ENCODE measurements around the gene NACC1.

NACC1 gene

GRCh38 chr19:13089139-13089856 is 28.8 kb upstream of the NACC1 start:
- no peak overlapping the region for H3K27ac ChIP-seq (replicated peaks)
- peak in 1 of 2 experiments; percentile 32 for DNase-seq (ENCODE audit: low read depth in 1 of 2, low spot score in 1 of 2)
- TF ChIP-seq REST (IDR thresholded peaks at IDR 0.05; ENCODE audit: insufficient replicate concordance, low read depth) (no peak), CTCF (IDR thresholded peaks at IDR 0.05; ENCODE audit: insufficient read depth, low read length) (peak; percentile 46), SPI1 (IDR thresholded peaks at IDR 0.05; ENCODE audit: borderline replicate concordance, low read depth) (no peak; the same call in 1 of the 2 replicates)

GRCh38 chr19:13089857-13090507 is 28.1 kb upstream of the NACC1 start:
- no peak for TF ChIP-seq REST (IDR thresholded peaks at IDR 0.05; ENCODE audit: insufficient replicate concordance, low read depth)
- TF ChIP-seq SPI1 (IDR thresholded peaks at IDR 0.05; ENCODE audit: borderline replicate concordance, low read depth): no peak
- no peak for TF ChIP-seq CTCF (IDR thresholded peaks at IDR 0.05; ENCODE audit: insufficient read depth, low read length)
- no peak for TF ChIP-seq GABPA (IDR thresholded peaks at IDR 0.05; ENCODE audit: low read depth)
- TF ChIP-seq POLR2AphosphoS5 (IDR thresholded peaks at IDR 0.05; ENCODE audit: low read depth): no peak
- no peak for DNase-seq (ENCODE audit: low read depth in 1 of 2, low spot score in 1 of 2)
- no peak overlapping the region for H3K27ac ChIP-seq (replicated peaks)
- H3K4me3 ChIP-seq (replicated peaks; ENCODE audit: insufficient read depth, low read length): no peak overlapping the region
- no peaks in the 10 kb centered on the region for H3K27me3 ChIP-seq (ENCODE audit: insufficient read depth, poor library complexity, severe bottlenecking)

More at GRCh38 chr19:13089139-13089856, 28.8 kb upstream of the NACC1 start:
- Histone ChIP-seq H3K27me3 (ENCODE audit: insufficient read depth, poor library complexity, severe bottlenecking) (no peaks in the 10 kb centered on the region), H3K4me3 (replicated peaks; ENCODE audit: insufficient read depth, low read length) (no peak overlapping the region)

GRCh38 chr19:13090511-13091231 is 27.4 kb upstream of the NACC1 start:
- Histone ChIP-seq H3K4me3 (replicated peaks; ENCODE audit: insufficient read depth, low read length) (no peak overlapping the region), H3K27me3 (ENCODE audit: insufficient read depth, poor library complexity, severe bottlenecking) (no peaks in the 10 kb centered on the region), H3K27ac (replicated peaks) (no peak overlapping the region)
- no peak for DNase-seq (ENCODE audit: low read depth in 1 of 2, low spot score in 1 of 2)
- TF ChIP-seq SPI1 (IDR thresholded peaks at IDR 0.05; ENCODE audit: borderline replicate concordance, low read depth) (no peak), CTCF (IDR thresholded peaks at IDR 0.05; ENCODE audit: insufficient read depth, low read length) (no peak), GABPA (IDR thresholded peaks at IDR 0.05; ENCODE audit: low read depth) (no peak), REST (IDR thresholded peaks at IDR 0.05; ENCODE audit: insufficient replicate concordance, low read depth) (no peak), POLR2AphosphoS5 (IDR thresholded peaks at IDR 0.05; ENCODE audit: low read depth) (no peak)
